Esophagus squamous epithelium (tissue), 4 donors: ENCODE data around the gene POLR2I.

Experiments
- CTCF ChIP-seq, 6 experiments: fragments of 450-650 bp in 4 of 6; fragments of 200-600 bp in 2 of 6; sonication (generic) in 2 of 6; IDR thresholded peaks; one replicate each; pipeline ENCODE4 v1.5.1; 2016 to 2019; ENCODE audit warnings: antibody characterized with exemption in 6 of 6, mild to moderate bottlenecking in 4 of 6, moderate library complexity in 4 of 6
- POLR2A ChIP-seq, 4 donors: fragments of 450-650 bp; IDR thresholded peaks; one replicate each; pipeline ENCODE4 v1.6.1; 2017; ENCODE audit warnings: antibody characterized with exemption in 4 of 4, mild to moderate bottlenecking in 4 of 4, moderate library complexity in 3 of 4

GRCh38 chr19:36163813-36164212 is 49.1 kb upstream of the POLR2I start:
- TF ChIP-seq CTCF (IDR thresholded peaks at IDR 0.05) (no peak), POLR2A (IDR thresholded peaks at IDR 0.05) (no peak)
